Measurements from ENCODE around the gene DIP2C.
"Not testable (repeated sequence)": the region's sequence is repeated elsewhere in the genome, so short reads cannot be mapped to it uniquely, and the experiment has no call there.

The DIP2C gene

GRCh38 chr10:596725-597345 is 92.6 kb downstream of the DIP2C start:
- H2AFZ ChIP-seq (ENCODE audit: low read depth, low read length) = no peak overlapping the region
- H3K36me3 ChIP-seq (ENCODE audit: insufficient read depth, low read length) = peaks cover 5% of the 10 kb centered on the region
- no peaks in the 10 kb centered on the region for H3K27me3 ChIP-seq (ENCODE audit: insufficient read depth, low read length)
- H3K4me1 ChIP-seq (ENCODE audit: insufficient read depth, low read length) = peaks cover 24% of the 10 kb centered on the region
- H3K4me3 ChIP-seq (ENCODE audit: low read length) = no peak overlapping the region
- peaks cover 16% of the 10 kb centered on the region for H3K9me3 ChIP-seq (ENCODE audit: low read length)

DNA sequence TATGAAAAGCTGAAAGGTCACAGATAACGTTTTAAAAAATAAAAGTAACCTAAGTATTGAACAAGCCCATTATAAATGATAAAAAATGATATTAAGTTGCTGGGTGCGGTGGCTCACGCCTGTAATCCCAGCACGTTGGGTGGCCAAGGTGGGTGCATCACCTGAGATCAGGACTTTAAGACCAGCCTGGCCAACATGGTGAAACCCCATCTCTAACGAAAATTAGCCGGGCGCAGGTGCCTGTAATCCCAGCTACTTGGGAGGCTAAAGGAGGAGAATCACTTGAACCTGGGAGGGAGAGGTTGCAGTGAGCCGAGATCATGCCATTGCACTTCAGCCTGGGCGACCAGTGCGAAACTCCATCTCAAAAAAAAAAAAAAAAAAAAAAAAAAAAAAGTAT is 93.3 kb downstream of the DIP2C start:
- Histone ChIP-seq H3K9me3 (ENCODE audit: low read length) (peaks cover 16% of the 10 kb centered on the region), H3K4me1 (ENCODE audit: insufficient read depth, low read length) (peaks cover 24% of the 10 kb centered on the region)
- not testable (repeated sequence) for H3K27me3 ChIP-seq (ENCODE audit: insufficient read depth, low read length); H3K36me3 ChIP-seq (ENCODE audit: insufficient read depth, low read length); H2AFZ ChIP-seq (ENCODE audit: low read depth, low read length); H3K4me3 ChIP-seq (ENCODE audit: low read length)

DNA sequence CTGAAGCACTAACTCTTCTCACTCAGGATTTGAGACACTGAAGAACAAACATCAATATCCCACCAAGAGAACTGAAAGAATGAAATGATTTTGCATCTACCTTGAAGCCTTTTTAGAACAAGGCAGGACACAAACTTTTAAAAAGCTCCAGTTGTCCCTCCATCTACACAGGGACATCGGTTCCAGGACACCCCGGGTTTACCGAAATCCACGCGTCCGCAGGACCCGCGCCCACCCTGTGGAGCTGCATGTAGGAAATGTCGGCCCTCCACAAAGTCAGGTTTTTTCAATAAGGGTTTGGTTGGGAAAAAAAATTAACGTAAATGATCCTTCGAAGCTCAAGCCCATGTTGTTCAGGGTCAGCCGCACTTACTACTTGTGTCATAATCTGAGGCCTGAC is 94.0 kb downstream of the DIP2C start:
- peaks cover 19% of the 10 kb centered on the region for H3K9me3 ChIP-seq (ENCODE audit: low read length)
- H3K4me3 ChIP-seq (ENCODE audit: low read length) = no peak overlapping the region
- H3K36me3 ChIP-seq (ENCODE audit: insufficient read depth, low read length) = peaks cover 5% of the 10 kb centered on the region
- H2AFZ ChIP-seq (ENCODE audit: low read depth, low read length) = no peak overlapping the region
- no peaks in the 10 kb centered on the region for H3K27me3 ChIP-seq (ENCODE audit: insufficient read depth, low read length)
- peaks cover 24% of the 10 kb centered on the region for H3K4me1 ChIP-seq (ENCODE audit: insufficient read depth, low read length)

DNA sequence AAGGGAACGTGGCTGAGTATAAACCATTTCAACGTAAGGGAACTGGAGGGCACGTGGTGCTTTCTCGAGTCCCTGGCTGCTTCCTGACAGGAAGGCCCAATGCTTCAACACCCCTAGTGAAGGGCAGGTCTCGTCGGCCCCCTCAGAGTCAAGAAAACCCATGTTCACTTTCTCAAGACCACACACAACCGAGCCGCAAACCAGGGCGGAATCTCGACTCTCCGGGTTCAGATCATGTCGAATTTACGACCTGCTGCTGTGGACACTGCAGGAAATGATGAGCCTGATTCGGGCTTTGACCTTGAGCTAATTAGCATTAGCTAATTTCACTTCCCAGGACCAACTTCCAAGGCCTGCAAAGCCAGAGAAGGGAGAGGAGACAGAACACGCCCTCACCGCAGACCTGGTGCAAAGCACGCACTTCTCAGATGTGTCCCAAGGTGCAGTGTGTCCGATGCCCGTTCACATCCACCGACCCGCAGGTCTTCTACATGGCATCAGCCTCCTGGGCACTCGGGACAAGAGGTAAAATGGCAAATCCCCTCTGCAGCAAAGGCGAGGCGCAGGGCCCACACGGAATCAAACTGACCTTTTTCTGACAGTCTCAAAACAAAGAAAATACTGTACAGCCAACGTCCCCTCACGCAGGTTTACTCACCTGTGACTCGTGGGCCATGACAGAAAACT is 94.7 kb downstream of the DIP2C start:
- H3K4me3 ChIP-seq (ENCODE audit: low read length) = no peak overlapping the region

DNA sequence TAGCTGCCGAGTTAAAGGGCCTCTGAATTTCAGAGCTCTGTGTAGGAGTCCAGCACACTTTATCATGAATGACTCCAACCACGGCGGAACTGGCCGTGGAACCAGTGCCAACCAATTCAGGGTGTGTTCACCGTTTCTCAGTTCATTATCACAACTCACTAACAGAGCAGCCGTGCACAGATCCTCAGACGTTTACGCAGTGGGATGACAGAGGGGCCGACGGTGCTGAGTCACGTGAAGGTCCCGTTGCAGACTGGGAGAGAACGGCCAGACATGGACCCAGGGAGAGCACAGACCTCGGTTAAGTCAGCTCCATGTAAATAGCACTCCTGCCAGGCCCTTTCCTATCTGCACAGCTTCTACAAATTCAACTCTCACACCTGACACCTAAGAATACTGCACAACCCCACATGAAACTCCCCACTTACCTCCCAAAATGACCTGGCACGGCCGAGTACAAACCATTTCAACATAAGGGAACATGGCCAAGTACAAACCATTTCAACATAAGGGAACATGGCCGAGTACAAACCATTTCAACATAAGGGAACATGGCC is 95.5 kb downstream of the DIP2C start:
- peaks cover 14% of the 10 kb centered on the region for H3K4me1 ChIP-seq (ENCODE audit: insufficient read depth, low read length)
- no peak overlapping the region for H2AFZ ChIP-seq (ENCODE audit: low read depth, low read length)
- peaks cover 19% of the 10 kb centered on the region for H3K9me3 ChIP-seq (ENCODE audit: low read length)
- no peaks in the 10 kb centered on the region for H3K27me3 ChIP-seq (ENCODE audit: insufficient read depth, low read length)
- no peak overlapping the region for H3K4me3 ChIP-seq (ENCODE audit: low read length)
- peaks cover 5% of the 10 kb centered on the region for H3K36me3 ChIP-seq (ENCODE audit: insufficient read depth, low read length)

More for the DNA sequence above, 94.7 kb downstream of the DIP2C start:
- peaks cover 5% of the 10 kb centered on the region for H3K36me3 ChIP-seq (ENCODE audit: insufficient read depth, low read length)
- H3K9me3 ChIP-seq (ENCODE audit: low read length) = peaks cover 19% of the 10 kb centered on the region
- peaks cover 21% of the 10 kb centered on the region for H3K4me1 ChIP-seq (ENCODE audit: insufficient read depth, low read length)
- H2AFZ ChIP-seq (ENCODE audit: low read depth, low read length) = no peak overlapping the region
- no peaks in the 10 kb centered on the region for H3K27me3 ChIP-seq (ENCODE audit: insufficient read depth, low read length)

- Histone ChIP-seq H3K27me3 (ENCODE audit: insufficient read depth, low read length) (no peaks in the 10 kb centered on the region), H3K4me1 (ENCODE audit: insufficient read depth, low read length) (peaks cover 8% of the 10 kb centered on the region), H2AFZ (ENCODE audit: low read depth, low read length) (no peak overlapping the region), H3K9me3 (ENCODE audit: low read length) (peaks cover 19% of the 10 kb centered on the region), H3K4me3 (ENCODE audit: low read length) (no peak overlapping the region), H3K36me3 (ENCODE audit: insufficient read depth, low read length) (peaks cover 5% of the 10 kb centered on the region)
Observed at GRCh38 chr10:593421-593820, 96.0 kb downstream of the DIP2C start.

DNA sequence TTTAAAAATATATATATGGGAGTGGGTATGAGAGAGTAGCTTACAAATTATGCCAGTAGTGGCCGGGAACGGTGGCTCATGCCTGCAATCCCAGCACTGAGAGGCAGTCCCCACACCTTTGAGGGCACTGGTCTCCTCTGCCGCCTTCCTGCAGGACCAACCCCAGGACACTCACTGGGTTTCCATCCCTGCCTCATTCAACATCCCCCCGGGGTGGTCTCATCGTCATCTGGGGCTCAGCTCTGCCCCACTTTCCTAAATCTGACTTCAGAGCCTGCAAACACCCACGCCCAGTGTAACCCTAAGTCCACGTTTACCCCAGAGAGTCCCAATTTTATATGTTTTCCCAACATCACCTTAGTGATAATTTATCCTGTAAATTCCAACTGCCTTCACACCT is 96.5 kb downstream of the DIP2C start:
- peaks cover 5% of the 10 kb centered on the region for H3K36me3 ChIP-seq (ENCODE audit: insufficient read depth, low read length)
- H3K4me1 ChIP-seq (ENCODE audit: insufficient read depth, low read length) = peaks cover 4% of the 10 kb centered on the region
- peaks cover 19% of the 10 kb centered on the region for H3K9me3 ChIP-seq (ENCODE audit: low read length)
- no peak overlapping the region for H3K4me3 ChIP-seq (ENCODE audit: low read length)
- no peak overlapping the region for H2AFZ ChIP-seq (ENCODE audit: low read depth, low read length)
- H3K27me3 ChIP-seq (ENCODE audit: insufficient read depth, low read length) = no peaks in the 10 kb centered on the region

- Histone ChIP-seq H3K27me3 (ENCODE audit: insufficient read depth, low read length) (no peaks in the 10 kb centered on the region), H3K36me3 (ENCODE audit: insufficient read depth, low read length) (peaks cover 5% of the 10 kb centered on the region), H3K9me3 (ENCODE audit: low read length) (peaks cover 19% of the 10 kb centered on the region), H3K4me3 (ENCODE audit: low read length) (no peak overlapping the region), H3K4me1 (ENCODE audit: insufficient read depth, low read length) (no peaks in the 10 kb centered on the region), H2AFZ (ENCODE audit: low read depth, low read length) (no peak overlapping the region)
Observed at GRCh38 chr10:591646-592045, 97.8 kb downstream of the DIP2C start.

GRCh38 chr10:590721-591120 is 98.7 kb downstream of the DIP2C start:
- Histone ChIP-seq H3K4me3 (ENCODE audit: low read length) (no peak overlapping the region), H3K9me3 (ENCODE audit: low read length) (peaks cover 16% of the 10 kb centered on the region), H3K4me1 (ENCODE audit: insufficient read depth, low read length) (no peaks in the 10 kb centered on the region), H3K27me3 (ENCODE audit: insufficient read depth, low read length) (no peaks in the 10 kb centered on the region), H2AFZ (ENCODE audit: low read depth, low read length) (no peak overlapping the region), H3K36me3 (ENCODE audit: insufficient read depth, low read length) (peaks cover 5% of the 10 kb centered on the region)

GRCh38 chr10:589961-590680 is 99.3 kb downstream of the DIP2C start:
- H3K4me1 ChIP-seq (ENCODE audit: insufficient read depth, low read length) = no peaks in the 10 kb centered on the region
- H3K36me3 ChIP-seq (ENCODE audit: insufficient read depth, low read length) = peaks cover 5% of the 10 kb centered on the region
- no peak overlapping the region for H3K4me3 ChIP-seq (ENCODE audit: low read length)
- no peak overlapping the region for H2AFZ ChIP-seq (ENCODE audit: low read depth, low read length)
- no peaks in the 10 kb centered on the region for H3K27me3 ChIP-seq (ENCODE audit: insufficient read depth, low read length)
- H3K9me3 ChIP-seq (ENCODE audit: low read length) = peaks cover 16% of the 10 kb centered on the region

GRCh38 chr10:588246-589165 is 101.0 kb downstream of the DIP2C start:
- Histone ChIP-seq H3K27me3 (ENCODE audit: insufficient read depth, low read length) (no peaks in the 10 kb centered on the region), H3K9me3 (ENCODE audit: low read length) (peaks cover 4% of the 10 kb centered on the region), H3K4me1 (ENCODE audit: insufficient read depth, low read length) (no peaks in the 10 kb centered on the region), H3K4me3 (ENCODE audit: low read length) (no peak overlapping the region), H3K36me3 (ENCODE audit: insufficient read depth, low read length) (no peaks in the 10 kb centered on the region), H2AFZ (ENCODE audit: low read depth, low read length) (no peak overlapping the region)

GRCh38 chr10:586716-587115 is 102.8 kb downstream of the DIP2C start:
- Histone ChIP-seq H3K9me3 (ENCODE audit: low read length) (peaks cover 4% of the 10 kb centered on the region), H3K4me3 (ENCODE audit: low read length) (no peak overlapping the region), H3K36me3 (ENCODE audit: insufficient read depth, low read length) (no peaks in the 10 kb centered on the region), H3K4me1 (ENCODE audit: insufficient read depth, low read length) (no peaks in the 10 kb centered on the region), H3K27me3 (ENCODE audit: insufficient read depth, low read length) (no peaks in the 10 kb centered on the region), H2AFZ (ENCODE audit: low read depth, low read length) (no peak overlapping the region)
